GM12878 (cell line): Measurements from ENCODE around the gene ZBTB42. TPM values are rescaled to one million over a fixed set of nuclear protein-coding genes. Genes with fewer than 3 reads are reported as not detected.

Experiments
- ATAC-seq: fragments of 200-7000 bp; cut with Tn5 transposase; 3 replicates; pipeline ENCODE4 v1.9.1; 2020; ENCODE audit warnings: mild to moderate bottlenecking, moderate library complexity
- BruUV-seq: library from RNA; stranded (reverse); fragments of 400-500 nt; replicated peaks from 2 replicates; lab custom pipeline; 2021; lab: Mats Ljungman, UMichigan
- CTCF ChIA-PET: fragments of 300-600 bp; sonication (Branson Sonifier 250); formaldehyde crosslinking; extraction: SDS; loops from one replicate; lab custom pipeline; 2021; ENCODE audit warnings: inconsistent platforms; lab: Yijun Ruan, JAX
- POLR2A ChIA-PET: fragments of 350-600 bp; formaldehyde crosslinking; extraction: SDS; loops from one replicate; lab custom pipeline; 2021; ENCODE audit warnings: inconsistent platforms; lab: Charles Lee
- RAD21 ChIA-PET: fragments of 300-600 bp; sonication (Branson Sonifier 250); formaldehyde crosslinking; loops from one replicate; lab custom pipeline; 2023; ENCODE audit warnings: antibody characterized with exemption; ENCODE audit not compliant: unreplicated experiment; lab: Charles Lee
- SMC1A ChIA-PET: fragments of 300-600 bp; sonication (Branson Sonifier 250); formaldehyde crosslinking; loops from one replicate; lab custom pipeline; 2023; ENCODE audit not compliant: unreplicated experiment, uncharacterized antibody; lab: Charles Lee
- DNase-seq: peaks from one replicate; pipeline ENCODE4 v3.0.0-alpha.2; 2011; ENCODE audit warnings: low read depth, low spot score
- FAIRE-seq: peaks from 3 replicates; lab custom pipeline; 2011; peaks lifted over from hg19 to GRCh38; lab: Jason Lieb, UNC
- H2AFZ ChIP-seq: 2 replicates; pipeline ENCODE4 v1.6.0; 2011; ENCODE audit warnings: low read depth, low read length, control low read depth; ENCODE audit not compliant: control insufficient read depth
- H3K27ac ChIP-seq: 2 replicates; pipeline ENCODE4 v1.5.1; 2011; ENCODE audit warnings: control low read depth; ENCODE audit not compliant: control insufficient read depth, insufficient read depth
- H3K27me3 ChIP-seq, 2 experiments: replicated peaks in 1 of 2; 2 replicates each; pipeline versions ENCODE4 v1.6.0 to v1.6.1; 2011; ENCODE audit warnings: low read length in 1 of 2; ENCODE audit not compliant: control insufficient read depth in 2 of 2, insufficient read depth in 2 of 2
- H3K36me3 ChIP-seq, 2 experiments: 2 replicates each; pipeline ENCODE4 v1.5.1; 2011; ENCODE audit warnings: low read length in 1 of 2; ENCODE audit not compliant: control insufficient read depth in 2 of 2, insufficient read depth in 2 of 2
- H3K4me1 ChIP-seq: 2 replicates; pipeline ENCODE4 v1.6.1; 2011; ENCODE audit warnings: mild to moderate bottlenecking, low read length, moderate library complexity, mixed read lengths; ENCODE audit not compliant: control insufficient read depth, insufficient read depth
- H3K4me2 ChIP-seq: 2 replicates; pipeline ENCODE4 v1.6.0; 2011; ENCODE audit warnings: control low read depth; ENCODE audit not compliant: control insufficient read depth, insufficient read depth
- H3K4me3 ChIP-seq: fragments of 200-600 bp; sonication (generic); 2 replicates; pipeline ENCODE4 v1.5.1; 2016
- H3K79me2 ChIP-seq: 2 replicates; pipeline ENCODE4 v1.6.0; 2011; ENCODE audit warnings: low read length; ENCODE audit not compliant: control insufficient read depth, insufficient read depth
- H3K9ac ChIP-seq: 2 replicates; pipeline ENCODE4 v1.8.0; 2011; ENCODE audit warnings: low read length, control low read depth, mixed read lengths; ENCODE audit not compliant: control insufficient read depth, insufficient read depth
- H3K9me3 ChIP-seq: replicated peaks from 3 replicates; pipeline ENCODE4 v1.5.1; 2011; ENCODE audit warnings: mild to moderate bottlenecking, low read length; ENCODE audit not compliant: control insufficient read depth, insufficient read depth
- H4K20me1 ChIP-seq: 2 replicates; pipeline ENCODE4 v1.6.0; 2011; ENCODE audit not compliant: control insufficient read depth, insufficient read depth
- BACH1 ChIP-seq: fragments of 450-650 bp; IDR thresholded peaks from 2 replicates; pipeline ENCODE4 v1.6.1; 2017; ENCODE audit warnings: mild to moderate bottlenecking, borderline replicate concordance
- BRCA1 ChIP-seq: IDR thresholded peaks from 2 replicates; pipeline ENCODE4 v1.6.1; 2011; ENCODE audit warnings: low read depth, low read length, improper control_type of control experiment
- CEBPB ChIP-seq, 2 experiments: fragments of 150-350 bp in 1 of 2; IDR thresholded peaks; 2 replicates each; pipeline ENCODE4 v1.6.1; 2012 to 2014; ENCODE audit warnings: low read depth in 2 of 2, low read length in 2 of 2, borderline replicate concordance in 1 of 2, inconsistent platforms in 1 of 2
- DPF2 ChIP-seq: fragments of 450-650 bp; IDR thresholded peaks from 2 replicates; pipeline ENCODE4 v1.6.1; 2017; ENCODE audit warnings: mild to moderate bottlenecking
- HDGF ChIP-seq: fragments of 450-650 bp; IDR thresholded peaks from 2 replicates; pipeline ENCODE4 v1.6.1; 2016; ENCODE audit warnings: antibody characterized with exemption
- MXI1 ChIP-seq: fragments of 150-350 bp; IDR thresholded peaks from 2 replicates; pipeline ENCODE4 v1.6.1; 2011; ENCODE audit warnings: low read depth, mild to moderate bottlenecking, inconsistent platforms, low read length, improper control_type of control experiment
- MYB ChIP-seq: fragments of 150-350 bp; IDR thresholded peaks from 2 replicates; pipeline ENCODE4 v1.6.1; 2014; ENCODE audit warnings: mild to moderate bottlenecking, low read depth, low read length, borderline replicate concordance
- ZBED1 ChIP-seq: IDR thresholded peaks from 2 replicates; pipeline ENCODE4 v1.6.1; 2016; ENCODE audit warnings: borderline replicate concordance
- ZNF24 ChIP-seq: fragments of 450-650 bp; IDR thresholded peaks from 2 replicates; pipeline ENCODE4 v1.6.1; 2017; ENCODE audit warnings: antibody characterized with exemption, mild to moderate bottlenecking
- WGBS: methylation state at CpG from one replicate; pipeline ENCODE4 v1.1.6; 2016; ENCODE audit warnings: low lambda C conversion rate; ENCODE audit not compliant: insufficient replicate concordance, insufficient coverage; ENCODE audit errors: missing lambda C conversion rate; 5-methylcytosine and 5-hydroxymethylcytosine counted together
- in situ Hi-C: fragments of 300-500 bp; cut with MboI; formaldehyde crosslinking; loops from 9 replicates; pipeline ENCODE4 v1.14.3; 2018; ENCODE audit warnings: mixed read lengths
- intact Hi-C: fragments of 100-400 bp; cut with micrococcal nuclease; formaldehyde crosslinking; loops from one replicate; pipeline ENCODE4 v1.14.2; 2022; ENCODE audit not compliant: unreplicated experiment
- polyA plus RNA-seq, 11 experiments: library from polyadenylated mRNA; depleted of rRNA in 4 of 11; unstranded in 6 of 11; stranded (reverse) in 5 of 11; fragments of >200 nt; fragmentation: Nextera tagmentation in 4 of 11; fragmentation: Illumina TruSeq in 1 of 11; extraction: Ambion mirVana in 4 of 11; extraction: Trizol in 1 of 11; gene quantifications; 1 replicate in 1 of 11; 2 replicates in 10 of 11; pipeline versions ENCODE4 v1.2.1 to v1.2.3, GENCODE V29; 2011 to 2016; ENCODE audit warnings: inconsistent platforms in 2 of 11, missing spikeins in 2 of 11, low read depth in 1 of 11
- total RNA-seq, 4 experiments: library from RNA; depleted of rRNA in 3 of 4; stranded (reverse); fragments of >200 nt in 3 of 4; fragmentation: Illumina TruSeq in 1 of 4; extraction: Trizol in 1 of 4; gene quantifications; 2 replicates each; pipeline versions ENCODE4 v1.2.1 to v1.2.3, GENCODE V29; 2013 to 2021
- TF ChIP-seq, protein P1 (sequence below): IDR thresholded peaks from 2 replicates; pipeline ENCODE4 v1.6.1; 2011; ENCODE audit warnings: borderline replicate concordance, low read depth, mild to moderate bottlenecking, moderate library complexity, low read length; ENCODE audit not compliant: insufficient read depth, poor library complexity, severe bottlenecking
- TF ChIP-seq, protein P2 (sequence below): IDR thresholded peaks from 2 replicates; pipeline ENCODE4 v1.6.1; 2011; ENCODE audit warnings: low read depth, low read length, improper control_type of control experiment, borderline replicate concordance
- TF ChIP-seq, protein P3 (sequence below), 3 experiments: IDR thresholded peaks in 2 of 3; conservative IDR thresholded peaks in 1 of 3; 2 replicates each; pipeline ENCODE4 v1.5.1; 2011; ENCODE audit warnings: low read depth in 3 of 3, low read length in 3 of 3, mild to moderate bottlenecking in 3 of 3, control low read depth in 2 of 3, moderate library complexity in 2 of 3, inconsistent platforms in 1 of 3, mixed read lengths in 1 of 3; ENCODE audit not compliant: control insufficient read depth in 2 of 3, insufficient read depth in 1 of 3; ENCODE audit errors: extremely low read depth in 1 of 3
- TF ChIP-seq, protein P4 (sequence below): fragments of 450-650 bp; IDR thresholded peaks from 2 replicates; pipeline ENCODE4 v1.6.1; 2017; ENCODE audit warnings: borderline replicate concordance
- TF ChIP-seq, protein P5 (sequence below): IDR thresholded peaks from 2 replicates; pipeline ENCODE4 v1.6.1; 2012; ENCODE audit warnings: low read length, inconsistent platforms

ZBTB42 gene
- total and polyA plus RNA-seq, 10 of the 15 experiments (the other 5 are each of a cell fraction or from before 2014, with no cell fraction given), result 0.05 to 1.2 (median 0.37) TPM; not detected in 2

DNA sequence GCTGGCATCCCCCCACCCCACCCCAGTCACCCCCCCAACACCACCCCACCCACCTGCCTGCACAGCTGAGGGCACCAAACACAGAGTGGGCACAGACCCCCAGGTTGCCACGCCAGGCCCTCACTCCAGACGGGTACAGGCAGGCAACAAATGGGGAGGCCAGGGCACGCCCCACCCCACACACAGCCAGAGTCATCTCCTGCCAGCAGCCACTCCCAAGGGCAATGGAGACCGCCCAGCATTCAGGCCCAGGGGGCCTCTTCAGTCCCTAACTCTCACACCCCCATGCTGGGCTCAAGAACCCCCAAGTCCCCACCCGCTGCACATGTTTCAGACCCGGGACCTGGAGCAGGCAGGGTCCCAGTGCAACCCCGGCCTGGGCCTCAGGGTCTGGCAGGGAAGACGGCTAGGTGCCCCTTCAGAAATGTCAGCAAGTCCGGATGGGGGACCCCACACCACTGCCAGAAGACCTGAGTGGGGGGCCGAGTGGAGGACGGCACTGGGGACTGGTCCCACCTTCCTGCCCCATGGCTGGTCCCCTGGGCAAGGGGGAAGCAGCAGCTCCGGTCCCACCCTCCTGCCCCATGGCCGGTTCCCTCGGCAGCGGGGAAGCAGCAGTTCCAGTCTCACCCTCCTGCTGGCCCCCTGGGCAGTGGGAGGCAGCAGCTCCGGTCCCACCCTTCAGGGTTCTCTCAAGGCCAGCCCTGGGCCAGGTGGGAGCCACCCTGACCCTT lies 17.2 kb upstream of the ZBTB42 start (continued):
- TF ChIP-seq, protein P1, sequence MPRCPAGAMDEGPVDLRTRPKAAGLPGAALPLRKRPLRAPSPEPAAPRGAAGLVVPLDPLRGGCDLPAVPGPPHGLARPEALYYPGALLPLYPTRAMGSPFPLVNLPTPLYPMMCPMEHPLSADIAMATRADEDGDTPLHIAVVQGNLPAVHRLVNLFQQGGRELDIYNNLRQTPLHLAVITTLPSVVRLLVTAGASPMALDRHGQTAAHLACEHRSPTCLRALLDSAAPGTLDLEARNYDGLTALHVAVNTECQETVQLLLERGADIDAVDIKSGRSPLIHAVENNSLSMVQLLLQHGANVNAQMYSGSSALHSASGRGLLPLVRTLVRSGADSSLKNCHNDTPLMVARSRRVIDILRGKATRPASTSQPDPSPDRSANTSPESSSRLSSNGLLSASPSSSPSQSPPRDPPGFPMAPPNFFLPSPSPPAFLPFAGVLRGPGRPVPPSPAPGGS, result no peak
- TF ChIP-seq BRCA1, result no peak
- no peak for TF ChIP-seq DPF2
- TF ChIP-seq, all 136 proteins: peak for 0

DNA sequence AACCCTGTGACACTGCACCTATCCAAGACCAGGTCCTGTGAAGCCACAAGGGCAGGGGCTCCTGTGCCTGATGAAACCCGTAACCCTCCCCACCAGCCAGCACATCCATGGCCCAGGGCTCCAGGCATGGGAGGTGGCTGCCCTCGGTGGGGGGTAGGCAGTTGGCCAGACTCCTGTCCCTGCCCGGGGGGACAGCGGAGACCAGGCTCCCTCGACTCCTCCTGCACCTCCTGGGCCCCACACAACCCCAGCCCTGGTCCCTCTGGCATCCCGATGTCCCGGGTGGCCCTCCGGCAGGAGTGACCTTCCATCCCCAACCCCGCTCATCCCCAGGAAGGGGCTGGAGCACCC lies 16.7 kb upstream of the ZBTB42 start:
- peaks cover 3% of the 10 kb centered on the region; the same call in 1 of the 2 replicates for H4K20me1 ChIP-seq
- CTCF ChIA-PET, result no interaction called here
- TF ChIP-seq MYB (no peak), HDGF (no peak), CEBPB (IDR thresholded peaks at IDR 0.05; ENCODE audit: borderline replicate concordance in 1 of 2, low read depth in 2 of 2, low read length in 2 of 2) (no peak), MXI1 (no peak), ZNF24 (no peak), BACH1 (no peak), ZBED1 (no peak)
- TF ChIP-seq, protein P2, sequence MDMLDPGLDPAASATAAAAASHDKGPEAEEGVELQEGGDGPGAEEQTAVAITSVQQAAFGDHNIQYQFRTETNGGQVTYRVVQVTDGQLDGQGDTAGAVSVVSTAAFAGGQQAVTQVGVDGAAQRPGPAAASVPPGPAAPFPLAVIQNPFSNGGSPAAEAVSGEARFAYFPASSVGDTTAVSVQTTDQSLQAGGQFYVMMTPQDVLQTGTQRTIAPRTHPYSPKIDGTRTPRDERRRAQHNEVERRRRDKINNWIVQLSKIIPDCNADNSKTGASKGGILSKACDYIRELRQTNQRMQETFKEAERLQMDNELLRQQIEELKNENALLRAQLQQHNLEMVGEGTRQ, result no peak
- TF ChIP-seq, protein P3, sequence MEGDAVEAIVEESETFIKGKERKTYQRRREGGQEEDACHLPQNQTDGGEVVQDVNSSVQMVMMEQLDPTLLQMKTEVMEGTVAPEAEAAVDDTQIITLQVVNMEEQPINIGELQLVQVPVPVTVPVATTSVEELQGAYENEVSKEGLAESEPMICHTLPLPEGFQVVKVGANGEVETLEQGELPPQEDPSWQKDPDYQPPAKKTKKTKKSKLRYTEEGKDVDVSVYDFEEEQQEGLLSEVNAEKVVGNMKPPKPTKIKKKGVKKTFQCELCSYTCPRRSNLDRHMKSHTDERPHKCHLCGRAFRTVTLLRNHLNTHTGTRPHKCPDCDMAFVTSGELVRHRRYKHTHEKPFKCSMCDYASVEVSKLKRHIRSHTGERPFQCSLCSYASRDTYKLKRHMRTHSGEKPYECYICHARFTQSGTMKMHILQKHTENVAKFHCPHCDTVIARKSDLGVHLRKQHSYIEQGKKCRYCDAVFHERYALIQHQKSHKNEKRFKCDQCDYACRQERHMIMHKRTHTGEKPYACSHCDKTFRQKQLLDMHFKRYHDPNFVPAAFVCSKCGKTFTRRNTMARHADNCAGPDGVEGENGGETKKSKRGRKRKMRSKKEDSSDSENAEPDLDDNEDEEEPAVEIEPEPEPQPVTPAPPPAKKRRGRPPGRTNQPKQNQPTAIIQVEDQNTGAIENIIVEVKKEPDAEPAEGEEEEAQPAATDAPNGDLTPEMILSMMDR (IDR thresholded peaks at IDR 0.05 in 2 of 3, conservative IDR thresholded peaks at IDR 0.05 in 1 of 3; ENCODE audit: control insufficient read depth in 2 of 3, extremely low read depth in 1 of 3, insufficient read depth in 1 of 3, low read depth in 3 of 3, low read length in 3 of 3), result no peak
- TF ChIP-seq, protein P4, sequence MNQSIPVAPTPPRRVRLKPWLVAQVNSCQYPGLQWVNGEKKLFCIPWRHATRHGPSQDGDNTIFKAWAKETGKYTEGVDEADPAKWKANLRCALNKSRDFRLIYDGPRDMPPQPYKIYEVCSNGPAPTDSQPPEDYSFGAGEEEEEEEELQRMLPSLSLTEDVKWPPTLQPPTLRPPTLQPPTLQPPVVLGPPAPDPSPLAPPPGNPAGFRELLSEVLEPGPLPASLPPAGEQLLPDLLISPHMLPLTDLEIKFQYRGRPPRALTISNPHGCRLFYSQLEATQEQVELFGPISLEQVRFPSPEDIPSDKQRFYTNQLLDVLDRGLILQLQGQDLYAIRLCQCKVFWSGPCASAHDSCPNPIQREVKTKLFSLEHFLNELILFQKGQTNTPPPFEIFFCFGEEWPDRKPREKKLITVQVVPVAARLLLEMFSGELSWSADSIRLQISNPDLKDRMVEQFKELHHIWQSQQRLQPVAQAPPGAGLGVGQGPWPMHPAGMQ, result no peak
- TF ChIP-seq, protein P5, sequence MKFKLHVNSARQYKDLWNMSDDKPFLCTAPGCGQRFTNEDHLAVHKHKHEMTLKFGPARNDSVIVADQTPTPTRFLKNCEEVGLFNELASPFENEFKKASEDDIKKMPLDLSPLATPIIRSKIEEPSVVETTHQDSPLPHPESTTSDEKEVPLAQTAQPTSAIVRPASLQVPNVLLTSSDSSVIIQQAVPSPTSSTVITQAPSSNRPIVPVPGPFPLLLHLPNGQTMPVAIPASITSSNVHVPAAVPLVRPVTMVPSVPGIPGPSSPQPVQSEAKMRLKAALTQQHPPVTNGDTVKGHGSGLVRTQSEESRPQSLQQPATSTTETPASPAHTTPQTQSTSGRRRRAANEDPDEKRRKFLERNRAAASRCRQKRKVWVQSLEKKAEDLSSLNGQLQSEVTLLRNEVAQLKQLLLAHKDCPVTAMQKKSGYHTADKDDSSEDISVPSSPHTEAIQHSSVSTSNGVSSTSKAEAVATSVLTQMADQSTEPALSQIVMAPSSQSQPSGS, result no peak

More for the DNA sequence above, 16.7 kb upstream of the ZBTB42 start:
- FAIRE-seq (no peak), DNase-seq (no peak), ATAC-seq (no peak)
- Histone ChIP-seq H3K4me3 (no peak overlapping the region), H3K4me2 (no peak overlapping the region), H3K27ac (no peak overlapping the region), H3K9me3 (no peaks in the 10 kb centered on the region), H3K27me3 (no peaks in the 10 kb centered on the region), H3K79me2 (no peaks in the 10 kb centered on the region), H3K9ac (no peak overlapping the region), H3K36me3 (peaks cover 0 to 4% of the 10 kb centered on the region in 2 experiments; a peak in 2 of 4 replicates), H2AFZ (no peak overlapping the region), H3K4me1 (no peaks in the 10 kb centered on the region)
- RAD21 ChIA-PET, result no interaction called here
- intact Hi-C loops (no loop called here), in situ Hi-C loops (no loop called here)
- BruUV-seq, result no TSS peak
- SMC1A ChIA-PET, result no interaction called here
- POLR2A ChIA-PET, result no interaction called here
- WGBS, result 100% methylated on average over 9 of the region's 9 CpGs
